Measurements from ENCODE around the gene HMGXB4. TPM values are rescaled to one million over a fixed set of nuclear protein-coding genes. Genes with fewer than 3 reads are reported as not detected.
A peak's percentile ranks its signal among the peaks of the same experiment; 100 is the strongest.

HMGXB4 gene
- total RNA-seq, 2 donors from 2014 or later: 35.3 to 36.9 TPM

- no peaks in the 10 kb centered on the region for H3K9me3 Mint-ChIP-seq
- no peak overlapping the region for H3K27ac Mint-ChIP-seq
- no peaks in the 10 kb centered on the region for H3K27me3 Mint-ChIP-seq
- ATAC-seq (replicated peaks): no peak
- H3K4me3 Mint-ChIP-seq: no peak overlapping the region
- H3K4me1 Mint-ChIP-seq: peaks cover 7% of the 10 kb centered on the region
- peaks cover 67% of the 10 kb centered on the region for H3K36me3 Mint-ChIP-seq (ENCODE audit: low read depth)
Observed at GRCh38 chr22:35335936-35336781, 78.9 kb downstream of the HMGXB4 start.

GRCh38 chr22:35337932-35338331, 80.6 kb downstream of the HMGXB4 start:
- Mint-ChIP-seq H3K9me3 (no peaks in the 10 kb centered on the region), H3K4me3 (no peak overlapping the region), H3K4me1 (peaks cover 7% of the 10 kb centered on the region), H3K36me3 (ENCODE audit: low read depth) (peaks cover 49% of the 10 kb centered on the region), H3K27me3 (no peaks in the 10 kb centered on the region), H3K27ac (no peak overlapping the region)
- no peak for ATAC-seq (replicated peaks)

- H3K4me1 Mint-ChIP-seq: no peaks in the 10 kb centered on the region
- H3K27me3 Mint-ChIP-seq: no peaks in the 10 kb centered on the region
Observed at GRCh38 chr22:35341090-35341874, 84.0 kb downstream of the HMGXB4 start.

GRCh38 chr22:35342390-35342789, 85.1 kb downstream of the HMGXB4 start:
- no peaks in the 10 kb centered on the region for H3K27me3 Mint-ChIP-seq
- no peaks in the 10 kb centered on the region for H3K4me1 Mint-ChIP-seq
- H3K27ac Mint-ChIP-seq: no peak overlapping the region
- H3K4me3 Mint-ChIP-seq: no peak overlapping the region
- no peaks in the 10 kb centered on the region for H3K9me3 Mint-ChIP-seq
- ATAC-seq (replicated peaks): peak; percentile 34
- peaks cover 24% of the 10 kb centered on the region for H3K36me3 Mint-ChIP-seq (ENCODE audit: low read depth)

More at GRCh38 chr22:35341090-35341874, 84.0 kb downstream of the HMGXB4 start:
- Mint-ChIP-seq H3K27ac (no peak overlapping the region), H3K4me3 (no peak overlapping the region), H3K9me3 (no peaks in the 10 kb centered on the region), H3K36me3 (ENCODE audit: low read depth) (peaks cover 28% of the 10 kb centered on the region)
- ATAC-seq (replicated peaks): no peak

GRCh38 chr22:35343664-35344550, 86.6 kb downstream of the HMGXB4 start:
- Mint-ChIP-seq H3K9me3 (no peaks in the 10 kb centered on the region), H3K4me3 (no peak overlapping the region), H3K27ac (no peak overlapping the region), H3K4me1 (no peaks in the 10 kb centered on the region), H3K27me3 (no peaks in the 10 kb centered on the region), H3K36me3 (ENCODE audit: low read depth) (peaks cover 24% of the 10 kb centered on the region)
- peak; percentile 33 for ATAC-seq (replicated peaks)

- Mint-ChIP-seq H3K9me3 (no peaks in the 10 kb centered on the region), H3K4me3 (no peak overlapping the region), H3K27ac (no peak overlapping the region), H3K27me3 (no peaks in the 10 kb centered on the region), H3K36me3 (ENCODE audit: low read depth) (peaks cover 16% of the 10 kb centered on the region), H3K4me1 (no peaks in the 10 kb centered on the region)
- ATAC-seq (replicated peaks): no peak
Observed at GRCh38 chr22:35344956-35345690, 87.8 kb downstream of the HMGXB4 start.

Other genes starting within 250 kb of the HMGXB4 start
- gene ISX, start 191.3 kb upstream of the HMGXB4 start, total RNA-seq: not detected
- 10 to 100 TPM; 21.5 to 60.0 TPM for gene TOM1, start 42.4 kb downstream of the HMGXB4 start, total RNA-seq
- gene HMOX1, start 123.6 kb downstream of the HMGXB4 start, total RNA-seq: 1 to 10 TPM; 3.5 to 7.3 TPM
- gene MCM5, start 142.6 kb downstream of the HMGXB4 start, total RNA-seq: 100 to 1,000 TPM; 124 to 273 TPM